T-helper 2 cell (primary cell): ENCODE results near the gene WDR20.
"Not testable (repeated sequence)": the region's sequence is repeated elsewhere in the genome, so short reads cannot be mapped to it uniquely, and the experiment has no call there.

Source experiments
- DNase-seq, 5 experiments: peaks; one replicate each; pipeline versions ENCODE4 v3.0.0 to v3.0.0-alpha.2; 2012 to 2022

Gene WDR20

DNA sequence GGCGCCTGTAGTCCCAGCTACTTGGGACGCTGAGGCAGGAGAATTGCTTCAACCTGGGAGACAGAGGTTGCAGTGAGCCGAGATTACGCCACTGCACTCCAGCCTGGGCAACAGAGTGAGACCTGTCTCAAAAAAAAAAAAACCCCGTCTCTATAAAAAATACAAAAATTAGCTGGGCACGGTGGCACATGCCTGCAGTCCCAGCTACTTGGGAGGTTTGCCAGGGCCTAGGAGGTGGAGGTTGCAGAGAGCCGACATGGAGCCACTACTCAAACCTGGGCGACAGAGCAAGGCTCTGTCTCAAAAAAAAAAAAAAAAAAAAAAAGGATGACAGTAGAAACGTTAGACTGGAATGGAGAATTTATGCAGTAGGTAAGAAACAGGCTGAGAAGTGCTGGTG is 5.7 kb upstream of the WDR20 start:
- DNase-seq, result not testable (repeated sequence)

- not testable (repeated sequence) for DNase-seq
These were observed 5.0 kb upstream of the WDR20 start for GRCh38 chr14:102134719-102135118.

DNA sequence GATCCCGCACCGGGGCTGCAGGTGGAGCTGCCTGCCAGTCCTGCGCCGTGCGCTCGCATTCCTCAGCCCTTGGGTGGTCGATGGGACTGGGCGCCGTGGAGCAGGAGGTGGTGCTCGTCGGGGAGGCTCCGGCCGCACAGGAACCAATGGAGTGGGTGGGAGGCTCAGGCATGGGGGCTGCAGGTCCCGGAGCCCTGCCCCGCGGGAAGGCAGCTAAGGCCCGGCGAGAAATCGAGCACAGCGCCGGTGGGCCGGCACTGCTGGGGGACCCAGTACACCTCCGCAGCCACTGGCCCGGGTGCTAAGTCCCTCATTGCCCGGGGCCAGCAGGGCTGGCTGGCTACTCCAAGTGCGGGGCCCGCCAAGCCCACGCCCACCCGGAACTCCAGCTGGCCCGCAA is 4.2 kb upstream of the WDR20 start:
- DNase-seq, result not testable (repeated sequence)

GRCh38 chr14:102138535-102138934 is 1.2 kb upstream of the WDR20 start:
- DNase-seq, result no peak

GRCh38 chr14:102138961-102139285 is 774 bp upstream of the WDR20 start:
- DNase-seq, result no peak

DNA sequence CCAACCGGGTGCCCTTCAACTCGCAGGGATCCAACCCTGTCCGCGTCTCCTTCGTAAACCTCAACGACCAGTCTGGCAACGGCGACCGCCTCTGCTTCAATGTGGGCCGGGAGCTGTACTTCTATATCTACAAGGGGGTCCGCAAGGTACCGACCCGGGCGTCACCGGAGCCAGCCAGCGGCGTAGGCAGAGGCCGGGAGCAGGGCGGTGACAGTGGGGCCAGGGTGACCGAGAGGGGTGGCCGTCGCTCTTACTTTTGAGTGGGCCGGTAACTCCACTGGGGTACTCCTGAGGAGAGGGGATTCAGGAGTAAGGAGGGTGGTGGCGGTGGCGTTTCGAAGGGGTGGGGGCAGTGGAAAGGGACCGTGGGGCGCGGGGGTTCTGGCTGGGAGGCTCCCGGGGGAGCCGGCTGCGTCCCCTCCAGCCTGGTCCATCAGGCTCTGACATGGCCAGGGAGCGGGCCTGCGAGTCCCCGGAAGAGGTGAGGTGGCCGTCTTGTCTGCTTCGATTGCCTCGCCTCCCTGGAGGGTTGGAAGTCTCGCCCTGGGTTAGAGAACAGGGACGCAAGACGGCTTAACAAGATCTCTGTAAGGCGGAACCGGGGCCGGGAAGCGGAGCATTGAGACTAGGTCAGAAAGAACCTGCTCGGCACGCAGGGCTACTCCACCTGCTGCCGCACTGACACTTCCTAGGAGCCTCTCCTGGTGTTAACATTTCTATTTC is 491 bp downstream of the WDR20 start:
- DNase-seq, result peak in 4 of 5 experiments; percentile 6 to 52 (median 11)

DNA sequence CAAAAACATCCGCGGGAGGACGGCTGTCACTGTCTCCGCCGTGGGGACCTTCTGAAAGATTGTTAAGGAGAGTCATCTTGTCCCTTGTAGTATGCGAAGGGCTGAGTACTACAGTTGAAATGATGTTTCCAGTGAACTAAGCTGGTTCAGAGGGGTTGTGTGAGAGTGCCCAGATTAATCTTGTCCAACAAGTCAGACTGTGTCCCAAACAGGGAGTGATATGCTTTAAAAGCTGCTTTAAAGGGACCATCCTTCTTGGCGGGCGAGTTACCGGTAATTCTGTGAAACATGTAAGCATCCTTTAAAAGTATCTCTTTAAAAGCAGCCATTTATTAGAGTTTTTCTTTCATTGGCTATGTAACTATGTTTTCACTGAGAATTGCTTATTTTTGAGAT is 1.1 kb downstream of the WDR20 start:
- DNase-seq, result no peak

- DNase-seq, result no peak
These were observed 2.1 kb downstream of the WDR20 start for GRCh38 chr14:102141797-102142196.

- no peak for DNase-seq
These were observed 5.2 kb downstream of the WDR20 start for GRCh38 chr14:102144914-102145313.

DNA sequence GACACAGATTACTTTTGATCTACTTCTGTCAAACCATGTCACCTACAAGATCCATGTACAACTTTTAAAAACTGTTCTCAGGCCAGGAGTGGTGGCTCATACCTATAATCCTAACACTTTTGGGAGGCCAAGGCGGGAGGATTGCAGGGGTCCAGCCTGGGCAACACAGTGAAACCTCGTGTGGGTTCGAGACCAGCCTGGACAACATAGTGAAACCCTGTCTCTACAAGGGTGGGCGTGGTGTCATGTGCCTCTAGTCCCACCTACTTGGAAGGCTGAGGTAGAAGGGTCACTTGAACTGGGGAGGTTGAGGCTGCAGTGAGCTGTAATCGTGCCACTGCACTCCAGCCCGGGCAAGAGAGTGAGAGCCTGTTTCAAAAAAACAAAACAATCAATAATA is 5.7 kb downstream of the WDR20 start:
- no peak for DNase-seq

GRCh38 chr14:102146423-102146822 is 6.7 kb downstream of the WDR20 start:
- DNase-seq, result no peak

- no peak for DNase-seq
These were observed 10.4 kb downstream of the WDR20 start for GRCh38 chr14:102150083-102150482.

- DNase-seq, result no peak
These were observed 11.0 kb downstream of the WDR20 start for GRCh38 chr14:102150744-102151143.

DNA sequence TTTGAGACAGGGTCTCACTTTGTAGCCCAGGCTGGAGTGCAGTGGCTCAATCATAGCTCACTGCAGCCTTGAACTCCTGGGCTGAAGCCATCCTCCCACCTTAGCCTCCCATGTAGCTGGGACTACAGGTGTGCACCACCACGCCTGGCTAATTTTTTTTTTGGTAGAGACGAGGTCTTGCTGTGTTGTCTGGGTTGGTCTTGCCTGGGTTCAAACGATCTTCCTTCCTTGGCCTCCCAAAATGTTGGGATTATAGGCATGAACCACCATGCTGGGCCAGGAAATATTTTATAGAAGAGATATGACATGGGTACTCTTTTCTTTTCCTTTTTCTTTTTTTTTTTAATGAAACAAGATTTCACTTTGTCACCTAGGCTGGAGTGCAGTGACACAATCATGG is 11.7 kb downstream of the WDR20 start:
- DNase-seq, result not testable (repeated sequence)

DNA sequence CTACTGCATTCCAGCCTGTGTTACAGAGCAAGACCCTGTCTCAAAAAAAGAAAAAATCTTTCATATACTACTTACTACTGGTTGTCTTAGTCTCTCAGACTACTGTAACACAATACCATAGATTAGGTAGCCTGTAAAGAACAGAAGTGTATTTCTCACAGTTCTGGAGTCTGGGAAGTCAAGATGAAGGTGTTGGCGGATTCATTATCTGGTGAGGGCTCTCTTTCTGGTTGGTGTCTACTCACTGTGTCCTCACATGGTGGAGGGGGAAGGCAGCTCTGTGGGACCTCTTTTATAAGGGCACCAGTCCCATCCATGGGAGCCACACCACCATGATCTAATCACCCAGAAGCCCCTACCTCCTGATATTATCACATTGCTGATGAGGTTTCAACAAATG is 14.4 kb downstream of the WDR20 start:
- DNase-seq, result no peak

DNA sequence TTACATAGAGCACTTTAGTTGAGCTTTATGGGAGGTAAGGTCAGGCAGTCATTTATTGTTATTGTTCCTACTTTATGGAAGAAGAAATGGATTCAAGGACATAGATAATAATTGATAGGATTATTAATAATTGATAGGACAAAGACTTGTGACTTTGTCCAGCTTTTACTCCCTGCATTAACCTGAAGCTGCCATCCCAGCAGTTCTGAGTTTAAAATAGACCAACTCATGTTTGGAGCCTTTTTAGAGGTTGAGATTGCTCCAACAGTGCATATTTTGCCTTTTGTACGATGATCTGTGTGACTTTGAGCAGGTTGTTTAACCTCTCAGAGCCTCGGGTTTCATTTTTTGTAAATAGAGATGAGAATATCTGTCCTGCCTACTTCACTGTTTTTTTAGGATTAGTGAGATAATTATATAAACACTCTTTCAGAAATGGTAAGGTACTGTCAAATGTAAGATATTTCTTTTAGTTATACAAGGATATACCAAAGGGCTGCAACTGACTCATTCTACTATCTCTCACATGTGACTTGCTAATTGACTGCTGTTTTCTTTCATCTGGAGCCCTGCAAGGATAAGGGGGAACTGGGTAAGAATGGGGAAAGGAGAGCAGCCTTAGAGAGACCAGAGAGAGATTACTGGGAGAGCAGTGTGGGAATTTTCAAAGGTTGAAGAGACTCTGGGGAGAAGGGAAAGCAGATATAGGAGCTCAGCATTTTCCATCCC is 15.3 kb downstream of the WDR20 start:
- DNase-seq, result no peak

- no peak for DNase-seq
These were observed 17.6 kb downstream of the WDR20 start for GRCh38 chr14:102157346-102157745.

GRCh38 chr14:102158797-102159196 is 19.1 kb downstream of the WDR20 start:
- no peak for DNase-seq

DNA sequence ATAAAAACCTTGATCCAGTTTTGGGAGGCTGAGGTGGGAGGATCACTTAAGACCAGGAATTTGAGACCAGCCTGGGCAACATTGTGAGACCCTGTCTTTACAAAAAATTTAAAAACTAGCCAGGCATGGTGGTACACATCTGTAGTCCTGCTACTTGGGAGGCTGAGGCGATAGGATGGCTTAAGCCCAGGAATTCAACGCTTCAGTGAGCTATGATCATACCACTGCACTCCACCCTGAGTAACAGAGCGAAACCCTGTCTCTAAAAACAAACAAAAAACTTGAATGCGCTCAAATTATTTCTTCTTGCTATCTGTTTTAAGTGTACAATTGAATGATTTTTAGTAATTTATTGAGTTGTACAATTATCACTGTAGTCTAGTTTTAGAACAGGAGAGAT is 20.1 kb downstream of the WDR20 start:
- no peak for DNase-seq

- DNase-seq, result no peak
These were observed 22.8 kb downstream of the WDR20 start for GRCh38 chr14:102162487-102162886.

- DNase-seq, result no peak
These were observed 24.5 kb downstream of the WDR20 start for GRCh38 chr14:102164241-102164641.

DNA sequence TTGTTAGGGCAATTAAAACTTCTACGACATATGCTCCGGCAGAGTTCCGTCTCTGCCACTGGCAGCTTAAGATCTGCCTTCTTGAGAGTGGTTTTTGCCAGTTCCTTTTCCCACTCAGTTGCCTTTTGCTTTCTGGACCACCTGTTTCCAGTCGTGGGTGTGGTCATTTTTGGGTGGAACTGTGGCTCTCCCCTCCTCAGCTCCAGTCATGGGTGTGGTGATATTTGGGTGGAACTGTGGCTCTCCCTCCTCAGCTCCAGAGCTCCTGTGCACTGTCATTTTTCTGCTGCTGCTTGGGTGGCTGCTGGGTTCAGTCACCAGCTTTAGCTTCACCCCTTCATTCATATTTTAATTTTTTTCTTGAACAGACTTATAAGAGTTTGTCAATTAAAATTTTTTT is 25.3 kb downstream of the WDR20 start:
- no peak for DNase-seq

DNA sequence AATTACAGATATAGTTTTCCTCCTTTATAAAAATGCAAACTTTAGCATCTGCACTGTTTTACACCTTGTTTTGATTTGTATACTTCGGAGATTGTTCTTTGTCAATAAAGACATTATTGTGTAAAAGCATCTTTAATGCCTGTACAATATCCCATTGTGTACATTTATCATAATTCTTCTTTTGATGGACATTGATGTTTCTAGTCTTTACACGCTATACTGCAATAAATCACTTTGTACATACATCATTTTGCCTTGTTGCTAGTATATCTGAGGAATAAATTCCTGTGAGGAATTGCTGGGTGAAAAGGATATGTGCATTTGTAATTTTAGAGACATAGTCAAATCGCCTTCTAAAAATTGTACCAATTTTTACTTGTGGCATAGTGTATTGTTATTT is 30.4 kb downstream of the WDR20 start:
- no peak for DNase-seq

GRCh38 chr14:102171173-102172020 is 31.7 kb downstream of the WDR20 start:
- DNase-seq, result no peak
